Mesothelial cell of epicardium (in vitro differentiated cells): Measurements from ENCODE around the gene KCTD6. TPM values are rescaled to one million over a fixed set of nuclear protein-coding genes. Genes with fewer than 3 reads are reported as not detected.

Experiments used
- DNase-seq, 2 experiments: peaks; one replicate each; pipeline ENCODE4 v3.0.0; 2021; ENCODE audit warnings: low spot score in 2 of 2; ENCODE audit not compliant: unreplicated experiment in 2 of 2
- H3K27ac Mint-ChIP-seq: 2 replicates; pipeline ENCODE4 v1.8.0; 2021; ENCODE audit warnings: mixed read lengths
- H3K27me3 Mint-ChIP-seq: 2 replicates; pipeline ENCODE4 v1.8.0; 2021; ENCODE audit warnings: low read depth, mixed read lengths
- H3K36me3 Mint-ChIP-seq: 2 replicates; pipeline ENCODE4 v1.8.0; 2021; ENCODE audit warnings: mixed read lengths
- H3K4me1 Mint-ChIP-seq: 2 replicates; pipeline ENCODE4 v1.8.0; 2021; ENCODE audit warnings: mixed read lengths
- H3K4me3 Mint-ChIP-seq: 2 replicates; pipeline ENCODE4 v1.8.0; 2021; ENCODE audit warnings: mild to moderate bottlenecking, moderate library complexity, mixed read lengths
- H3K9me3 Mint-ChIP-seq: 2 replicates; pipeline ENCODE4 v1.8.0; 2021; ENCODE audit warnings: mixed read lengths
- CTCF ChIP-seq: fragments of 200-600 bp; sonication (generic); IDR thresholded peaks from one replicate; pipeline ENCODE4 v1.5.0; 2021; ENCODE audit warnings: antibody characterized with exemption; ENCODE audit not compliant: unreplicated experiment
- total RNA-seq: library from RNA; stranded (reverse); gene quantifications from 3 replicates; pipeline ENCODE4 v1.2.1, GENCODE V29; 2021

KCTD6 gene
- total RNA-seq, 1 donor from 2014 or later = 13.1 TPM

GRCh38 chr3:58532794-58533220 lies 40.9 kb downstream of the KCTD6 start:
- TF ChIP-seq CTCF = peak; percentile 95
- no peak overlapping the region for H3K4me3 Mint-ChIP-seq
- H3K27ac Mint-ChIP-seq = peak overlapping the region; percentile 60
- peaks cover 2% of the 10 kb centered on the region for H3K36me3 Mint-ChIP-seq
- peaks cover 34% of the 10 kb centered on the region for H3K4me1 Mint-ChIP-seq
- peak in 1 of 2 experiments; percentile 79 for DNase-seq
- H3K27me3 Mint-ChIP-seq = no peaks in the 10 kb centered on the region
- H3K9me3 Mint-ChIP-seq = no peaks in the 10 kb centered on the region

DNA sequence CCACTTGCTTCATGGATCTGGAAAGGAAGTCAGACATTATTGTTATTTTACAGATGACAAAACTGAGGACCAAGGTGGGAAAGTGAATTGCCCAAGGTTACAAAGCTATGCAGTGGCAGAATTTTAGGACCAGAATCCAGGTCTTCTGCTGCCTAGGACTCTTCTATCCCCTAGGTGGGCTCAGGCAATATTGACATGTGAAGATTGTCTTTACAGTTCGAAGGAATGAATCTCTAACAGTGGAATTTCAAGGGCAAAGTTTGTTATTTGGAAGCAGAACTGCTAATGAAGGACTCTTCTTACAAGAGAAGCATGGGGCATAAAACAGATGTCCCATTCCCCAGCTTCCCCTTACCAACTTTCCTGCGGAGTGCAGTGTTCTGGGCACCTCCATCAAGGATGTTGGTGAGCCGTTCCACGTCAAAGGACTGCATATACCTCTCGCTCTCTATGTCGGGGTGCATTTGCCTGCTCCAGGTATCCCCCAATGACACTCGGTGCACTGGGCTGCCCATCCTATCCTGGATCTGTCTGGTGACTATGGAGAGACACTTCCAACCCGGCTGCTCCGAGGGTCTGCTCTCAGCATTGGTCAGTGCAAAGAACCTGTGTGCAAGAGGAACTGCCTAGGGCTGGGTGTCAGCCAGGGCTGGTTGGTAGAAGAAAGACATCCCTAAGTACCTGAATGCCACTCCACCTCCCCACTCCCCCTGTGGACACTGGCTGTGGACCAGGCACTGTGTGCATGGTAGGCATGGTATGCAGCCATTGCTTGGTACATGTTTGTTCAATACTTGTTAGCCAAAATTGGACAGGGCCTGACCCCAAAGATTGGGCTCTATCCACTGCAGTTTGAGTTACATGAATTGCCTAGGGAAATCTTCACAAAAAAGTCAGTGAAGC lies 42.9 kb downstream of the KCTD6 start:
- Mint-ChIP-seq H3K27ac (no peak overlapping the region), H3K9me3 (no peaks in the 10 kb centered on the region), H3K4me1 (peaks cover 26% of the 10 kb centered on the region), H3K36me3 (peaks cover 2% of the 10 kb centered on the region), H3K27me3 (no peaks in the 10 kb centered on the region), H3K4me3 (no peak overlapping the region)
- no peak for TF ChIP-seq CTCF
- DNase-seq = no peak

DNA sequence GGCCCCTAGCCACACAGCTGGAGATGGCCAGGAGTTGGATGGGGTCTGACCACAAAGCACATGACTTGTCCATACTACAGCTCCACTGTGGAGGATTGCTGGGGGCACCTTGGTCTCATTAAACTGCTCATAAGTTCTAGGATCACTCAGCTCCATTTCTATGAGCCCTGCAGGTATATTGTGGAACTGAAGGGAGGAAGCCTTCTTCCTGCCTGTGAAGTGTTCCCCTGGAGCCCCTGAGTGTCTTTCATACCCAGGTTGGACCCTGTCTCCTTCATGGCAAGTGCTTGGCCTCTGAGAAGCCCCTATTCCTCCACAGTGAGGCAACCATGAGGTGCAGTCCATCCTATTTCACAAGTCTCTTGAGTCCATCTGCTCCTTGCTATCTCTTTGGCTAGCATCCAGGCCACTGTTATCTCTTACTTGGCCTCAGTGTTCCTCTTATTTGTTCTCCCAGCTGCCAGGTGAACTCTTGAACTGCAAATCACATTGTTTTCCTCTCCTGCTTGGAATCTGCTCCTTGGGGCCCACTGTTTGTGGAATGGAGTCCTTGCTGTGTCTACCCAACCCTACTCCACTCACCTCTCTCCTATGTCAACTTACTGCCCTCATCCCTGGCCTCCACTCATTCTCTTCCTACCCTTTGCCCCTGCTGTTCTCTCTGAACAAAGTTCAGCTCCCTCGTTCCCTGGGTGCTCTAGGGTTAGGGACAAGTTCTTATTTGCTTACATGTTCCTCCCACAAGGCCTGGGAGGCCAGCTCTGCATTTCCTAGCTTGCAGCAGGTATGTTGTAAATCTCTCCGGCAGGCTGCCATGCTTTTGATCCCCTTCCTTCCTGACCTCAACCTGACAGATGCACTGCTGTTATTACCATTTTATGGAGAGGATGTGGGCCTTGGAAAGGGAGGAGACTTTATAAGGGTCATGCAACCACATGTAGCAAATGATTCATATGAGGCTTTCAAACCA lies 43.9 kb downstream of the KCTD6 start:
- no peak for TF ChIP-seq CTCF
- DNase-seq = no peak
- H3K4me3 Mint-ChIP-seq = peak overlapping the region; percentile 21
- H3K9me3 Mint-ChIP-seq = no peaks in the 10 kb centered on the region
- H3K27me3 Mint-ChIP-seq = no peaks in the 10 kb centered on the region
- peaks cover 26% of the 10 kb centered on the region for H3K4me1 Mint-ChIP-seq
- H3K27ac Mint-ChIP-seq = peak overlapping the region; percentile 45
- peaks cover 2% of the 10 kb centered on the region for H3K36me3 Mint-ChIP-seq

GRCh38 chr3:58536501-58537411 lies 44.9 kb downstream of the KCTD6 start, which contains the start of gene ACOX2:
ACOX2 (minus strand) TSS chr3:58537190; CDS start chr3:58535106, 2,084 bp downstream.
- no peaks in the 10 kb centered on the region for H3K9me3 Mint-ChIP-seq
- no peak for DNase-seq
- H3K4me1 Mint-ChIP-seq = peaks cover 26% of the 10 kb centered on the region
- no peak for TF ChIP-seq CTCF
- H3K27ac Mint-ChIP-seq = peak within 1 kb of the TSS; percentile 87
- peaks cover 2% of the 10 kb centered on the region for H3K36me3 Mint-ChIP-seq
- no peaks in the 10 kb centered on the region for H3K27me3 Mint-ChIP-seq
- peak within 1 kb of the TSS; percentile 58 for H3K4me3 Mint-ChIP-seq
